Measurements from ENCODE around the gene ANGPTL2. TPM values are rescaled to one million over a fixed set of nuclear protein-coding genes. Genes with fewer than 3 reads are reported as not detected.

Gene ANGPTL2
- total RNA-seq, 2 donors from 2014 or later, result 18.6 to 49.1 TPM

- Histone ChIP-seq H3K36me3 (no peaks in the 10 kb centered on the region), H3K4me1 (ENCODE audit: control insufficient read depth in 1 of 2, low read depth in 2 of 2) (peaks cover 6 to 27% of the 10 kb centered on the region in 2 donors), H3K4me3 (no peak overlapping the region), H3K27me3 (replicated peaks; ENCODE audit: insufficient read depth) (no peaks in the 10 kb centered on the region), H3K9me3 (no peaks in the 10 kb centered on the region), H3K27ac (no peak overlapping the region)
- TF ChIP-seq CTCF (IDR thresholded peaks at IDR 0.05), result no peak
- ATAC-seq (ENCODE audit: insufficient number of reproducible peaks, low FRiP score, low read depth) (no peak), DNase-seq (ENCODE audit: low spot score) (no peak)
These were observed 10.4 kb downstream of the ANGPTL2 start for GRCh38 chr9:127112056-127112455.

GRCh38 chr9:127109212-127109711, 13.2 kb downstream of the ANGPTL2 start:
- ATAC-seq (ENCODE audit: insufficient number of reproducible peaks, low FRiP score, low read depth), result no peak
- Histone ChIP-seq H3K36me3 (no peaks in the 10 kb centered on the region), H3K4me1 (ENCODE audit: control insufficient read depth in 1 of 2, low read depth in 2 of 2) (peaks cover 6 to 32% of the 10 kb centered on the region in 2 donors), H3K4me3 (no peak overlapping the region), H3K9me3 (no peaks in the 10 kb centered on the region), H3K27ac (no peak overlapping the region), H3K27me3 (replicated peaks; ENCODE audit: insufficient read depth) (no peaks in the 10 kb centered on the region)
- TF ChIP-seq CTCF (IDR thresholded peaks at IDR 0.05), result no peak
- no peak for DNase-seq (ENCODE audit: low spot score)

- Histone ChIP-seq H3K27ac (no peak overlapping the region), H3K4me1 (ENCODE audit: control insufficient read depth in 1 of 2, low read depth in 2 of 2) (peaks cover 2 to 24% of the 10 kb centered on the region in 2 donors)
These were observed 14.2 kb downstream of the ANGPTL2 start for GRCh38 chr9:127107929-127108876.

GRCh38 chr9:127107171-127107928, 15.1 kb downstream of the ANGPTL2 start:
- Histone ChIP-seq H3K9me3 (no peaks in the 10 kb centered on the region), H3K4me3 (no peak overlapping the region), H3K4me1 (ENCODE audit: control insufficient read depth in 1 of 2, low read depth in 2 of 2) (peaks cover 0 to 18% of the 10 kb centered on the region in 2 donors), H3K36me3 (no peaks in the 10 kb centered on the region), H3K27me3 (replicated peaks; ENCODE audit: insufficient read depth) (no peaks in the 10 kb centered on the region), H3K27ac (no peak overlapping the region)
- ATAC-seq (ENCODE audit: insufficient number of reproducible peaks, low FRiP score, low read depth) (no peak), DNase-seq (ENCODE audit: low spot score) (no peak)
- no peak for TF ChIP-seq CTCF (IDR thresholded peaks at IDR 0.05)

More at GRCh38 chr9:127107929-127108876, 14.2 kb downstream of the ANGPTL2 start:
- no peak for DNase-seq (ENCODE audit: low spot score)
- no peak for ATAC-seq (ENCODE audit: insufficient number of reproducible peaks, low FRiP score, low read depth)
- no peak for TF ChIP-seq CTCF (IDR thresholded peaks at IDR 0.05)
- no peaks in the 10 kb centered on the region for H3K36me3 ChIP-seq
- H3K4me3 ChIP-seq, result no peak overlapping the region
- no peaks in the 10 kb centered on the region for H3K9me3 ChIP-seq
- H3K27me3 ChIP-seq (replicated peaks; ENCODE audit: insufficient read depth), result no peaks in the 10 kb centered on the region

GRCh38 chr9:127106466-127106855, 16.0 kb downstream of the ANGPTL2 start:
- no peak for TF ChIP-seq CTCF (IDR thresholded peaks at IDR 0.05)
- peaks cover 0 to 16% of the 10 kb centered on the region in 2 donors for H3K4me1 ChIP-seq (ENCODE audit: control insufficient read depth in 1 of 2, low read depth in 2 of 2)
- H3K9me3 ChIP-seq, result no peaks in the 10 kb centered on the region
- H3K27me3 ChIP-seq (replicated peaks; ENCODE audit: insufficient read depth), result no peaks in the 10 kb centered on the region
- ATAC-seq (ENCODE audit: insufficient number of reproducible peaks, low FRiP score, low read depth) (no peak), DNase-seq (ENCODE audit: low spot score) (no peak)
- no peaks in the 10 kb centered on the region for H3K36me3 ChIP-seq
- H3K4me3 ChIP-seq, result no peak overlapping the region
- H3K27ac ChIP-seq, result no peak overlapping the region

All from thoracic aorta (tissue), 2 donors.